Lower leg skin (tissue), 3 donors: ENCODE results near the gene PPIF.

Experiments
- POLR2A ChIP-seq, 2 donors: fragments of 450-650 bp; IDR thresholded peaks; one replicate each; pipeline ENCODE4 v1.6.1; 2016 to 2017; ENCODE audit warnings: antibody characterized with exemption in 2 of 2, mild to moderate bottlenecking in 1 of 2, moderate library complexity in 1 of 2
- TF ChIP-seq, protein P1 (sequence below), 3 donors: fragments of 450-650 bp; IDR thresholded peaks; one replicate each; pipeline ENCODE4 v1.5.1; 2016; ENCODE audit warnings: antibody characterized with exemption in 3 of 3, mild to moderate bottlenecking in 3 of 3, moderate library complexity in 2 of 3

GRCh38 chr10:79374312-79375191 is 27.3 kb downstream of the PPIF start:
- TF ChIP-seq, protein P1, sequence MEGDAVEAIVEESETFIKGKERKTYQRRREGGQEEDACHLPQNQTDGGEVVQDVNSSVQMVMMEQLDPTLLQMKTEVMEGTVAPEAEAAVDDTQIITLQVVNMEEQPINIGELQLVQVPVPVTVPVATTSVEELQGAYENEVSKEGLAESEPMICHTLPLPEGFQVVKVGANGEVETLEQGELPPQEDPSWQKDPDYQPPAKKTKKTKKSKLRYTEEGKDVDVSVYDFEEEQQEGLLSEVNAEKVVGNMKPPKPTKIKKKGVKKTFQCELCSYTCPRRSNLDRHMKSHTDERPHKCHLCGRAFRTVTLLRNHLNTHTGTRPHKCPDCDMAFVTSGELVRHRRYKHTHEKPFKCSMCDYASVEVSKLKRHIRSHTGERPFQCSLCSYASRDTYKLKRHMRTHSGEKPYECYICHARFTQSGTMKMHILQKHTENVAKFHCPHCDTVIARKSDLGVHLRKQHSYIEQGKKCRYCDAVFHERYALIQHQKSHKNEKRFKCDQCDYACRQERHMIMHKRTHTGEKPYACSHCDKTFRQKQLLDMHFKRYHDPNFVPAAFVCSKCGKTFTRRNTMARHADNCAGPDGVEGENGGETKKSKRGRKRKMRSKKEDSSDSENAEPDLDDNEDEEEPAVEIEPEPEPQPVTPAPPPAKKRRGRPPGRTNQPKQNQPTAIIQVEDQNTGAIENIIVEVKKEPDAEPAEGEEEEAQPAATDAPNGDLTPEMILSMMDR (IDR thresholded peaks at IDR 0.05) = peak in 1 of 3 donors; percentile 88
- no peak for TF ChIP-seq POLR2A (IDR thresholded peaks at IDR 0.05)
